Measurements from ENCODE around the gene PIAS4. TPM values are rescaled to one million over a fixed set of nuclear protein-coding genes. Genes with fewer than 3 reads are reported as not detected.
A peak's percentile ranks its signal among the peaks of the same experiment; 100 is the strongest.

The PIAS4 gene
- total and polyA plus RNA-seq, 5 donors from 2014 or later: 4.1 to 25.4 (median 4.6) TPM

DNA sequence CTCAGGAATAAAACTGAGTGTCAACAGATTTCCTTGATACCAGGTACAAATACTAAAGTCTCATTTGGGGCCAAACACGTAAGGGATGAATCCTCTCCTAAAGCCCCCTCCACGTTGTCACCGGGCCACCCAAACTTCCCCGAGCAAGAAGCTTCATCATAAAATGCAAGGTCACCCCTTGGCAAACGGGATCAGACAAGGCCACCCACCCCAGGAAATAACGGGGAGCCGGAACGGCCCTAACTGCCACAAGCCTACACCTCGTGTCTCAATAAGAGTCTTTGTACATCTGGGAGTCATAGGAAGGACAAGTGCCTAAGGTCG, 23.0 kb upstream of the PIAS4 start:
- no peak for DNase-seq

DNA sequence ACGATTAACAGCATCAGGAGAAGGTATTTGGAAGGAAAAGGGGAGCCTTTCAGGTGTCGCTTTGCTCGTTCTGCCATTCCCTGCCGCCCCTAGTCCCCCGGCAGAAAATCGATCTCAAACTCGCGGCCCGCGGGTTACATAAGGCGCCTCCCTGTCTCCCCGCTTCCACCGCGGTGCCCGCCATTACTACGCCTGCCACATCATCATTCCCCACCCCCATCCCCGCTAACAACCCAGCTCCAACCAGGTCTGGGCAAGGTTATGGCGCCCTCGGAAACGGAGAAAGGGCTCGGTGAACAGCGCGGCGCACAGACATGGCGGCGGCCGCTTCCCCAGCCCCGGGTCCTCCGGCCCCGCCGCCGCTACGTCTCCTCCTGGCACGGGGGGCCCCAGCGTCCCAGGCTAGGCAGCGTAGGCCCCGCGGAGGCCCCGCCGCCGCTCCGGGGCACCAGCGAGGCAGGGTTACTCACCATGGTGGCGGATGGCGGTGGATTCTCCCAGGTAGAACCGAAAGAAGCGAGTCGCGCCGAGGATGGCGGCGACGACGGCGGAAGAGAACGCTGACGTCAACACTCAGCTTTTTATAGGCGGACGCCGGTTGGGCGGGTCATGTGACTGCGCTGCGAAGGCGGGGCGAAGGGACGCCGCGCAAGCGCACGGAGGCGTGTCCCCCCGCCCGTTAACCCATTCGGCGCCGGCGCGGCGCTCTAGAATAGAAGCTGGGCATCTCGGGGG, 22.5 kb upstream of the PIAS4 start, which contains the start of gene EEF2:
EEF2 (minus strand) TSS at position 556 of the 735 bp plus-strand sequence; CDS start at position 473, 83 bp downstream.
- peak within 1 kb of the TSS; percentile 95 to 98 (median 97) for H3K27ac Mint-ChIP-seq
- Histone ChIP-seq H3K27me3 (ENCODE audit: control insufficient read depth, insufficient read depth, low read length) (no peaks in the 10 kb centered on the region), H3K4me3 (ENCODE audit: low read depth, low read length) (peak within 1 kb of the TSS; percentile 98), H3K27ac (ENCODE audit: insufficient read depth, low read length, poor library complexity, severe bottlenecking) (peak within 1 kb of the TSS; percentile 90), H3K9me3 (ENCODE audit: control insufficient read depth in 2 of 2, low read length in 2 of 2) (no peaks in the 10 kb centered on the region), H3K4me1 (ENCODE audit: control insufficient read depth, insufficient read depth, low read length, poor library complexity, severe bottlenecking) (peaks cover 58% of the 10 kb centered on the region), H3K36me3 (ENCODE audit: control insufficient read depth, insufficient read depth, low read length) (peaks cover 41% of the 10 kb centered on the region)
- H3K4me3 Mint-ChIP-seq: peak within 1 kb of the TSS; percentile 97 to 98 (median 98)
- ATAC-seq (ENCODE audit: low read depth in 2 of 2) (peak; percentile 55 to 56), DNase-seq (peak; percentile 83 to 95 (median 92))
- H3K36me3 Mint-ChIP-seq: peaks cover 22% of the 10 kb centered on the region
- H3K27me3 Mint-ChIP-seq: peaks cover 13% of the 10 kb centered on the region
- peaks cover 17 to 58% (median 35%) of the 10 kb centered on the region in 4 donors for H3K4me1 Mint-ChIP-seq
- peaks cover 0 to 2% (median 0%) of the 10 kb centered on the region in 7 donors for H3K9me3 Mint-ChIP-seq

More for the DNA sequence above, 23.0 kb upstream of the PIAS4 start:
- Histone ChIP-seq H3K9me3 (ENCODE audit: control insufficient read depth in 2 of 2, low read length in 2 of 2) (no peaks in the 10 kb centered on the region), H3K4me3 (ENCODE audit: low read depth, low read length) (peak overlapping the region; percentile 98), H3K27me3 (ENCODE audit: control insufficient read depth, insufficient read depth, low read length) (no peaks in the 10 kb centered on the region), H3K36me3 (ENCODE audit: control insufficient read depth, insufficient read depth, low read length) (peaks cover 47% of the 10 kb centered on the region), H3K4me1 (ENCODE audit: control insufficient read depth, insufficient read depth, low read length, poor library complexity, severe bottlenecking) (peaks cover 58% of the 10 kb centered on the region), H3K27ac (ENCODE audit: insufficient read depth, low read length, poor library complexity, severe bottlenecking) (peak overlapping the region; percentile 90)
- H3K4me1 Mint-ChIP-seq: peaks cover 15 to 56% (median 35%) of the 10 kb centered on the region in 4 donors
- H3K9me3 Mint-ChIP-seq: peaks cover 0 to 2% (median 0%) of the 10 kb centered on the region in 7 donors
- peaks cover 22% of the 10 kb centered on the region for H3K36me3 Mint-ChIP-seq
- peak overlapping the region; percentile 97 to 98 (median 98) for H3K4me3 Mint-ChIP-seq
- H3K27me3 Mint-ChIP-seq: peaks cover 13% of the 10 kb centered on the region
- peak overlapping the region; percentile 95 to 98 (median 97) for H3K27ac Mint-ChIP-seq
- ATAC-seq (ENCODE audit: low read depth in 2 of 2): no peak

DNA sequence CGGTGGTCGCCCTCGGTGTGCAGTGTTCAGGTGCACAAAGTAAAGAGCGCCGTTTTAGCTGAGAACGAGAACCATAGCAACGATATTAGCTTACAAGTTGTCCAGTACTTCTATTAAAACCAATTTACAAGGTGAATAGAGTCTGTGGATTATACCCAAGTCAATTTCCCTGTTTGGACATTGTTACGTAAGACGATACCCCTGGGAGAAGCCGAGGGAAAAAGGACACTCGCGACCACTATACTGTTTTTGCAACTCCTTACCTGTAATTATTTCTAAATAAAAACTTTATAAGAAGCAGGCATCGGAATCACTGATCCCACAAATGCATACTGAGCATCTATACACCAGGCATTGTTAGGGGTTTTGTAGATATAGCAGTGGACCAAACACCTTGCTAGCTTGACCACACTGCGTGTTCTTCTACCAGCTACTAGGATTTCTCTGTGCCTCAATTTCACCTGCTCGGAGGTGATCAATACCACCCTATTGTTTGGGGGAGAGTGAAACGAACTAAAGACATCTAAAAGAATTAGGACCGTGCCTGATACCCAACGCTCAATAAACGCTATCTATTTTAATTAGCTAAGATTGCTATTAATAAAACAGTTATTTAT, 21.8 kb upstream of the PIAS4 start:
- peak overlapping the region; percentile 91 for H3K4me3 ChIP-seq (ENCODE audit: low read depth, low read length)
- Mint-ChIP-seq H3K27ac (peak overlapping the region; percentile 95 to 98 (median 97)), H3K9me3 (peaks cover 0 to 2% (median 0%) of the 10 kb centered on the region in 7 donors), H3K4me3 (peak overlapping the region; percentile 97 to 98 (median 98)), H3K4me1 (peaks cover 20 to 61% (median 36%) of the 10 kb centered on the region in 4 donors), H3K27me3 (peaks cover 13% of the 10 kb centered on the region), H3K36me3 (peaks cover 22% of the 10 kb centered on the region)
- peaks cover 35% of the 10 kb centered on the region for H3K36me3 ChIP-seq (ENCODE audit: control insufficient read depth, insufficient read depth, low read length)
- ATAC-seq (ENCODE audit: low read depth in 2 of 2) (no peak), DNase-seq (no peak)
- peaks cover 58% of the 10 kb centered on the region for H3K4me1 ChIP-seq (ENCODE audit: control insufficient read depth, insufficient read depth, low read length, poor library complexity, severe bottlenecking)
- no peaks in the 10 kb centered on the region for H3K27me3 ChIP-seq (ENCODE audit: control insufficient read depth, insufficient read depth, low read length)
- H3K27ac ChIP-seq (ENCODE audit: insufficient read depth, low read length, poor library complexity, severe bottlenecking): peak overlapping the region; percentile 71
- no peaks in the 10 kb centered on the region for H3K9me3 ChIP-seq (ENCODE audit: control insufficient read depth in 2 of 2, low read length in 2 of 2)

DNA sequence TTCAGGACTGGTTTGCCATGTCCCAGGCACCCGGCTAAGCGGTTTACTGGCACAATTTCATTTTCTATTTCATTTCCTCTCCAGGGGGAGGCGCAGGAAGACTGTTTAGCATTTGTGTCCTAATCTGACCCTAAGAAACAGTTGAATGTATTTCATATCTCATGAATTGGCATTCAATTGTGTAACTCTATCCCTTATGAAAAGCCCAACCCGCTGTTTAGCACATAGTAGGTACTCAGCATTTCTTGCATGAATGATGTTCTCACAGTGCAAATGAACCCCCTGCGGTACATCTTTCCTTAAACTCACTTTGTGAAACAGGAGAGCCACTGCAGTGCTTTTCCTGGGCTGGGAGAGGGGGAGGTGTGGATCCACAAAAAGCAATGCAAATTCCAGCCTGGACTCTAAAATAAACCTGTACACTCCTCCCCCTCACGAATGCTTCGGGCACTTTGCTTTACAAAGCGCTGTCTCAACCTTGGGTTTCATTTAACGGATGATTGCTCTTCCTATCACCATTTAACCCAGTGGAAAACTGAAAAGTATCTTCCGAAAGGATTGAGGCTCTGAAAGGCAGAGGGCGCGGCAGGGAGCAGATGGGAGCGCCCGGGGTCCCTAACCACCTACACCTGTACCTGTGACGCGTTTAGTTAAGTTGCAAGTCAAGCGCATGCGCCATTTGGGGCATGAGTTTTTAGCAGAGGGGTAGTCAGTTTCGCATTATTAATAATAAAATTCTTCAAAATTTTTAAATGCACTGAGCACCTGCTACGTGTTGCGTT, 21.1 kb upstream of the PIAS4 start:
- Mint-ChIP-seq H3K4me1 (peaks cover 20 to 60% (median 36%) of the 10 kb centered on the region in 4 donors), H3K27ac (peak overlapping the region; percentile 53 to 98 (median 90)), H3K4me3 (peak overlapping the region; percentile 97 to 98 (median 98)), H3K27me3 (peaks cover 13% of the 10 kb centered on the region), H3K9me3 (peaks cover 0 to 2% (median 0%) of the 10 kb centered on the region in 7 donors), H3K36me3 (peaks cover 22% of the 10 kb centered on the region)
- DNase-seq (peak; percentile 43 to 86 (median 75)), ATAC-seq (ENCODE audit: low read depth in 2 of 2) (peak in 1 of 2 donors; percentile 9)
- Histone ChIP-seq H3K9me3 (ENCODE audit: control insufficient read depth in 2 of 2, low read length in 2 of 2) (no peaks in the 10 kb centered on the region), H3K4me3 (ENCODE audit: low read depth, low read length) (peak overlapping the region; percentile 91), H3K27me3 (ENCODE audit: control insufficient read depth, insufficient read depth, low read length) (no peaks in the 10 kb centered on the region), H3K4me1 (ENCODE audit: control insufficient read depth, insufficient read depth, low read length, poor library complexity, severe bottlenecking) (peaks cover 53% of the 10 kb centered on the region), H3K36me3 (ENCODE audit: control insufficient read depth, insufficient read depth, low read length) (peaks cover 28% of the 10 kb centered on the region), H3K27ac (ENCODE audit: insufficient read depth, low read length, poor library complexity, severe bottlenecking) (peak overlapping the region; percentile 71)

DNA sequence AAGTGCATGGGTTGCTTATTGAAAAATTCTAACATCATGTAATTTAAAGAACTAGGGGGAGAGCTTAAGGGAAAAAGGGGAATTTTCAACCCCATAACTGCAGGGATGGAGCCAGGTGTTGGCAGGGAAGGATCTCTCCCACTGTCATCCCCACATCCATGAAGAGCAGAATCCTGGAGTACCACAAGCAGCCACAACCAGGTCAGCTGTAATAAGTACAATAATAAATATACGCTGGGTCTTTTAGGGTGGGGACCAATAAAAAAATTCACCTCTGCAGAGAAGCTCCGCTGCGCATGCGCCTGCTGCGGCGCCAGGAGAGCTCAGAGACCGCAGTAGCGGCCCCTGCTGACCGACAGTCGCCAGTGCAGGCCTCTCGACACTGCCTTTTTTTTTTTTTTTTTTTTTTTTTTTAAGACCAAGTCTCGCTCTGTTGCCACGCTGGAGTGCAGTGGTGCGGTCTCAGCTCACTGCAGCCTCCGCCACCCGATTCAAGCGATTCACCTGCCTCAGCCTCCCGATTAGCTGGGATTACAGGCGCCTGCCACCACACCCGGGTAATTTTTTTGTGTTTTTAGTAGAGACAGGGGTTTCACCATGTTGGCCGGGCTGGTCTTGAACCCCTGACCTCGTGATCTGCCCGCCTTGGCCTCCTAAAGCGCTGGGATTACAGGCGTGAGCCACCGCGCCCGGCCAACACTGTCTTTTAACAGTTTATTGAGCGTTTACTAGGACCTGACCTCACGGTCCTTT, 19.7 kb upstream of the PIAS4 start:
- ATAC-seq (ENCODE audit: low read depth in 2 of 2) (peak; percentile 54 to 56), DNase-seq (peak; percentile 84 to 92 (median 91))
- peak overlapping the region; percentile 56 to 98 (median 65) for H3K27ac Mint-ChIP-seq
- H3K4me1 Mint-ChIP-seq: peaks cover 20 to 55% (median 36%) of the 10 kb centered on the region in 4 donors
- peaks cover 14% of the 10 kb centered on the region for H3K36me3 ChIP-seq (ENCODE audit: control insufficient read depth, insufficient read depth, low read length)
- peak overlapping the region; percentile 91 for H3K4me3 ChIP-seq (ENCODE audit: low read depth, low read length)
- peak overlapping the region; percentile 71 for H3K27ac ChIP-seq (ENCODE audit: insufficient read depth, low read length, poor library complexity, severe bottlenecking)
- peak overlapping the region; percentile 97 to 98 (median 98) for H3K4me3 Mint-ChIP-seq
- H3K27me3 ChIP-seq (ENCODE audit: control insufficient read depth, insufficient read depth, low read length): no peaks in the 10 kb centered on the region
- H3K4me1 ChIP-seq (ENCODE audit: control insufficient read depth, insufficient read depth, low read length, poor library complexity, severe bottlenecking): peaks cover 42% of the 10 kb centered on the region
- H3K9me3 Mint-ChIP-seq: peaks cover 0 to 2% (median 0%) of the 10 kb centered on the region in 7 donors
- peaks cover 13% of the 10 kb centered on the region for H3K27me3 Mint-ChIP-seq
- H3K9me3 ChIP-seq (ENCODE audit: control insufficient read depth in 2 of 2, low read length in 2 of 2): no peaks in the 10 kb centered on the region
- peaks cover 18% of the 10 kb centered on the region for H3K36me3 Mint-ChIP-seq

DNA sequence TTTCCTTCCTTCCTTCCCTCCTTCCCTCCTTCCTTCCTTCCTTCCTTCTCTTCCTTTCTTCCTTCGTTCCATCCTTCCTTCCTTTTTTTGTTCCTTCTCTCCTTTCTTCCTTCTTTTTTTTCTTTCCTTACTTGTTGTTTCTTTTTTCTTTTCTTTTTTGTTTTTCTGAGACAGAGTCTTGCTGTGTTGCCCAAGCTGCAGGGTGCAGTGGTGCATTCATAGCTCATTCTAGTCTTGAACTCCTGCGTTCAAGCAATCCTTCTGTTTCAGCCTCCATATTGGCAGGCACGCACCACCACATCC, 16.8 kb upstream of the PIAS4 start:
- Mint-ChIP-seq H3K27ac (no peak overlapping the region), H3K36me3 (no peaks in the 10 kb centered on the region), H3K4me1 (peaks cover 15 to 28% (median 16%) of the 10 kb centered on the region in 4 donors), H3K4me3 (peak overlapping the region in 2 of 4 donors; percentile 21 to 92), H3K27me3 (peaks cover 7% of the 10 kb centered on the region), H3K9me3 (no peaks in the 10 kb centered on the region)
- Histone ChIP-seq H3K36me3 (ENCODE audit: control insufficient read depth, insufficient read depth, low read length) (no peaks in the 10 kb centered on the region), H3K9me3 (ENCODE audit: control insufficient read depth in 2 of 2, low read length in 2 of 2) (no peaks in the 10 kb centered on the region), H3K27ac (ENCODE audit: insufficient read depth, low read length, poor library complexity, severe bottlenecking) (no peak overlapping the region), H3K4me3 (ENCODE audit: low read depth, low read length) (no peak overlapping the region), H3K4me1 (ENCODE audit: control insufficient read depth, insufficient read depth, low read length, poor library complexity, severe bottlenecking) (peaks cover 19% of the 10 kb centered on the region), H3K27me3 (ENCODE audit: control insufficient read depth, insufficient read depth, low read length) (no peaks in the 10 kb centered on the region)
- no peak for DNase-seq
- no peak for ATAC-seq (ENCODE audit: low read depth in 2 of 2)

DNA sequence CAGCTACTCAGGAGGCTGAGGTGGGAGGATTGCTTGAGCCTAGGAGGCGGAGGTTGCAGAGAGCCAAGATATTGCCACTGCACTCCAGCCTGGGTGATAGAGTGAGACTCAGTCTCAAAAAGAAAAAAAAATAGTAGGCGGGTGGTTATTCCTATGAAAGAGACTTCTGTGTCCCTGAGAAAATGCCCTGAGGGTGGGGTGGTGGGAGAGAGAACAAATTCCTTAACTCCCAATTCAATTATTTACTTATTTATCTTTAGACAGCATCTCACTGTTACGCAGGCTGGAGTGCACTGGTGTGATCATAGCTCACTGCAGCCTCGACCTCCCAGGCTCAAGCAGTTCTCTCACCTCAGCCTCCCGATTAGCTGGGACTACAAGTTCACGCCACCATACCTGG, 11.9 kb upstream of the PIAS4 start:
- H3K4me3 Mint-ChIP-seq: no peak overlapping the region
- no peak overlapping the region for H3K27ac Mint-ChIP-seq
- Histone ChIP-seq H3K27me3 (ENCODE audit: control insufficient read depth, insufficient read depth, low read length) (no peaks in the 10 kb centered on the region), H3K9me3 (ENCODE audit: control insufficient read depth in 2 of 2, low read length in 2 of 2) (no peaks in the 10 kb centered on the region), H3K36me3 (ENCODE audit: control insufficient read depth, insufficient read depth, low read length) (no peaks in the 10 kb centered on the region), H3K4me3 (ENCODE audit: low read depth, low read length) (no peak overlapping the region), H3K4me1 (ENCODE audit: control insufficient read depth, insufficient read depth, low read length, poor library complexity, severe bottlenecking) (no peaks in the 10 kb centered on the region), H3K27ac (ENCODE audit: insufficient read depth, low read length, poor library complexity, severe bottlenecking) (no peak overlapping the region)
- ATAC-seq (ENCODE audit: low read depth in 2 of 2) (no peak), DNase-seq (no peak)
- peaks cover 0 to 7% (median 3%) of the 10 kb centered on the region in 4 donors for H3K4me1 Mint-ChIP-seq
- no peaks in the 10 kb centered on the region for H3K27me3 Mint-ChIP-seq
- no peaks in the 10 kb centered on the region for H3K36me3 Mint-ChIP-seq
- H3K9me3 Mint-ChIP-seq: no peaks in the 10 kb centered on the region

Measured in CD4-positive, CD25-positive, alpha-beta regulatory T cell (primary cell).